HEK293 (cell line): Measurements from ENCODE around the gene STK40.

Experiments
- CTCF ChIA-PET: fragments of 350-600 bp; formaldehyde crosslinking; extraction: SDS; loops from one replicate; lab custom pipeline; 2021; ENCODE audit warnings: antibody characterized with exemption; lab: Yijun Ruan, JAX
- POLR2A ChIA-PET: fragments of 300-600 bp; formaldehyde crosslinking; extraction: SDS; loops from one replicate; lab custom pipeline; 2020; ENCODE audit warnings: antibody characterized with exemption, inconsistent platforms; lab: Yijun Ruan, JAX
- H3K27ac ChIP-seq: fragments of 200-500 bp; sonication (Bioruptor generic); 2 replicates; pipeline ENCODE4 v1.5.1; 2014; ENCODE audit warnings: low read depth, low read length, control low read depth, inconsistent platforms; ENCODE audit errors: extremely low read depth
- H3K36me3 ChIP-seq, 2 experiments: fragments of 200-500 bp in 1 of 2; sonication (Bioruptor generic) in 1 of 2; 1 replicate in 1 of 2; 2 replicates in 1 of 2; pipeline ENCODE4 v1.5.1; 2014 to 2017; ENCODE audit warnings: inconsistent platforms in 2 of 2, low read length in 2 of 2; ENCODE audit not compliant: control insufficient read depth in 2 of 2, insufficient read depth in 1 of 2
- H3K4me1 ChIP-seq: fragments of 200-500 bp; sonication (Bioruptor generic); 2 replicates; pipeline ENCODE4 v1.5.1; 2014; ENCODE audit warnings: mild to moderate bottlenecking, low read length, inconsistent platforms; ENCODE audit not compliant: control insufficient read depth, insufficient read depth
- H3K4me3 ChIP-seq: 2 replicates; pipeline ENCODE4 v1.5.1; 2011; ENCODE audit warnings: low read depth, mild to moderate bottlenecking, control low read depth, low read length, moderate library complexity
- H3K9me3 ChIP-seq: fragments of 200-500 bp; sonication (Bioruptor generic); 2 replicates; pipeline ENCODE4 v1.5.1; 2014; ENCODE audit warnings: low read depth, low read length, inconsistent platforms; ENCODE audit not compliant: control insufficient read depth, insufficient read depth
- BCL6B ChIP-seq: fragments of 450-650 bp; formaldehyde crosslinking; IDR thresholded peaks from 2 replicates; pipeline ENCODE4 v1.5.1; 2017; ENCODE audit warnings: missing biosample characterization, missing genetic modification characterization
- FEZF1 ChIP-seq: fragments of 450-650 bp; formaldehyde crosslinking; IDR thresholded peaks from 2 replicates; pipeline ENCODE4 v1.5.1; 2016; ENCODE audit warnings: missing biosample characterization, missing genetic modification characterization
- KLF1 ChIP-seq: fragments of 450-650 bp; formaldehyde crosslinking; IDR thresholded peaks from 2 replicates; pipeline ENCODE4 v1.5.1; 2016; ENCODE audit warnings: missing biosample characterization, missing genetic modification characterization
- MZF1 ChIP-seq: fragments of 450-650 bp; formaldehyde crosslinking; IDR thresholded peaks from 2 replicates; pipeline ENCODE4 v1.5.1; 2017; ENCODE audit warnings: missing biosample characterization, missing genetic modification characterization, borderline replicate concordance
- OSR2 ChIP-seq: fragments of 450-650 bp; formaldehyde crosslinking; IDR thresholded peaks from 2 replicates; pipeline ENCODE4 v1.5.1; 2016; ENCODE audit warnings: missing biosample characterization, missing genetic modification characterization
- OVOL3 ChIP-seq: fragments of 450-650 bp; formaldehyde crosslinking; IDR thresholded peaks from 2 replicates; pipeline ENCODE4 v1.5.1; 2016; ENCODE audit warnings: missing biosample characterization, missing genetic modification characterization
- PRDM6 ChIP-seq: fragments of 450-650 bp; formaldehyde crosslinking; IDR thresholded peaks from 2 replicates; pipeline ENCODE4 v1.5.1; 2017; ENCODE audit warnings: missing biosample characterization, missing genetic modification characterization
- SCRT2 ChIP-seq: fragments of 450-650 bp; formaldehyde crosslinking; IDR thresholded peaks from 2 replicates; pipeline ENCODE4 v1.5.1; 2016; ENCODE audit warnings: missing biosample characterization, missing genetic modification characterization
- ZBTB26 ChIP-seq: fragments of 450-650 bp; formaldehyde crosslinking; optimal IDR thresholded peaks from 2 replicates; pipeline ENCODE3; 2016; ENCODE audit warnings: missing biosample characterization, mild to moderate bottlenecking, missing genetic modification characterization
- ZBTB7A ChIP-seq: fragments of 450-650 bp; formaldehyde crosslinking; IDR thresholded peaks from 2 replicates; pipeline ENCODE4 v1.5.1; 2016; ENCODE audit warnings: low read depth, missing biosample characterization, missing genetic modification characterization
- ZNF112 ChIP-seq: fragments of 450-650 bp; formaldehyde crosslinking; IDR thresholded peaks from 2 replicates; pipeline ENCODE4 v1.5.0; 2017; ENCODE audit warnings: missing biosample characterization, missing genetic modification characterization
- ZNF121 ChIP-seq: fragments of 450-650 bp; formaldehyde crosslinking; IDR thresholded peaks from 2 replicates; pipeline ENCODE4 v1.5.1; 2016; ENCODE audit warnings: missing biosample characterization, missing genetic modification characterization
- ZNF169 ChIP-seq: fragments of 450-650 bp; formaldehyde crosslinking; IDR thresholded peaks from 2 replicates; pipeline ENCODE4 v1.5.1; 2016; ENCODE audit warnings: missing biosample characterization, missing genetic modification characterization
- ZNF174 ChIP-seq: fragments of 450-650 bp; formaldehyde crosslinking; IDR thresholded peaks from 2 replicates; pipeline ENCODE4 v1.5.0; 2017; ENCODE audit warnings: missing biosample characterization, mild to moderate bottlenecking, missing genetic modification characterization
- ZNF175 ChIP-seq: fragments of 450-650 bp; formaldehyde crosslinking; IDR thresholded peaks from 2 replicates; pipeline ENCODE4 v1.5.1; 2016; ENCODE audit warnings: missing biosample characterization, missing genetic modification characterization
- ZNF184 ChIP-seq: fragments of 450-650 bp; IDR thresholded peaks from 2 replicates; pipeline ENCODE4 v1.5.1; 2018; ENCODE audit warnings: missing biosample characterization, mild to moderate bottlenecking, missing genetic modification characterization
- ZNF221 ChIP-seq: fragments of 450-650 bp; formaldehyde crosslinking; IDR thresholded peaks from 2 replicates; pipeline ENCODE4 v1.5.1; 2017; ENCODE audit warnings: missing biosample characterization, missing genetic modification characterization, borderline replicate concordance
- ZNF223 ChIP-seq: fragments of 450-650 bp; formaldehyde crosslinking; IDR thresholded peaks from 2 replicates; pipeline ENCODE4 v1.5.1; 2016; ENCODE audit warnings: missing biosample characterization, missing genetic modification characterization
- ZNF302 ChIP-seq: fragments of 450-650 bp; formaldehyde crosslinking; IDR thresholded peaks from 2 replicates; pipeline ENCODE4 v1.5.1; 2016; ENCODE audit warnings: missing biosample characterization, missing genetic modification characterization, low read depth
- ZNF350 ChIP-seq: fragments of 450-650 bp; formaldehyde crosslinking; IDR thresholded peaks from 2 replicates; pipeline ENCODE4 v1.5.0; 2017; ENCODE audit warnings: missing biosample characterization, mild to moderate bottlenecking, missing genetic modification characterization
- ZNF362 ChIP-seq: fragments of 450-650 bp; formaldehyde crosslinking; IDR thresholded peaks from 2 replicates; pipeline ENCODE4 v1.5.1; 2016; ENCODE audit warnings: missing biosample characterization, missing genetic modification characterization
- ZNF391 ChIP-seq: fragments of 450-650 bp; formaldehyde crosslinking; IDR thresholded peaks from 2 replicates; pipeline ENCODE4 v1.5.1; 2016; ENCODE audit warnings: low read depth, missing biosample characterization, missing genetic modification characterization, borderline replicate concordance
- ZNF423 ChIP-seq: fragments of 450-650 bp; formaldehyde crosslinking; IDR thresholded peaks from 2 replicates; pipeline ENCODE4 v1.5.1; 2016; ENCODE audit warnings: missing biosample characterization, missing genetic modification characterization
- ZNF514 ChIP-seq: fragments of 450-650 bp; formaldehyde crosslinking; IDR thresholded peaks from 2 replicates; pipeline ENCODE4 v1.5.1; 2016; ENCODE audit warnings: missing biosample characterization, missing genetic modification characterization
- ZNF521 ChIP-seq: fragments of 450-650 bp; formaldehyde crosslinking; IDR thresholded peaks from 2 replicates; pipeline ENCODE4 v1.5.1; 2017; ENCODE audit warnings: missing biosample characterization, mild to moderate bottlenecking, missing genetic modification characterization
- ZNF544 ChIP-seq: fragments of 450-650 bp; formaldehyde crosslinking; IDR thresholded peaks from 2 replicates; pipeline ENCODE4 v1.5.0; 2017; ENCODE audit warnings: missing biosample characterization, missing genetic modification characterization
- ZNF555 ChIP-seq: fragments of 450-650 bp; formaldehyde crosslinking; conservative IDR thresholded peaks from 2 replicates; pipeline ENCODE4 v1.5.1; 2017; ENCODE audit warnings: missing biosample characterization, mild to moderate bottlenecking, missing genetic modification characterization, inconsistent platforms
- ZNF558 ChIP-seq: fragments of 450-650 bp; formaldehyde crosslinking; IDR thresholded peaks from 2 replicates; pipeline ENCODE4 v1.5.1; 2016; ENCODE audit warnings: missing biosample characterization, missing genetic modification characterization
- ZNF560 ChIP-seq: fragments of 450-650 bp; formaldehyde crosslinking; IDR thresholded peaks from 2 replicates; pipeline ENCODE4 v1.5.1; 2017; ENCODE audit warnings: missing biosample characterization, missing genetic modification characterization, borderline replicate concordance
- ZNF571 ChIP-seq: fragments of 450-650 bp; formaldehyde crosslinking; IDR thresholded peaks from 2 replicates; pipeline ENCODE4 v1.5.0; 2017; ENCODE audit warnings: missing biosample characterization, missing genetic modification characterization
- ZNF658 ChIP-seq: fragments of 450-650 bp; formaldehyde crosslinking; IDR thresholded peaks from 2 replicates; pipeline ENCODE4; 2016; ENCODE audit warnings: missing biosample characterization, missing genetic modification characterization
- ZNF777 ChIP-seq: fragments of 450-650 bp; formaldehyde crosslinking; IDR thresholded peaks from 2 replicates; pipeline ENCODE4 v1.5.1; 2017; ENCODE audit warnings: missing biosample characterization, missing genetic modification characterization, borderline replicate concordance
- ZXDB ChIP-seq: fragments of 450-650 bp; formaldehyde crosslinking; IDR thresholded peaks from 2 replicates; pipeline ENCODE4 v1.5.1; 2016; ENCODE audit warnings: missing biosample characterization, missing genetic modification characterization

STK40 gene

GRCh38 chr1:36329817-36330216 lies 55.9 kb downstream of the STK40 start:
- ChIA-PET POLR2A (no interaction called here), CTCF (no interaction called here)
- TF ChIP-seq ZNF175 = no peak
- TF ChIP-seq ZNF169 (tag by site-specific recombination) = no peak
- no peak for TF ChIP-seq OVOL3
- no peak for TF ChIP-seq SCRT2 (tag by site-specific recombination)
- TF ChIP-seq OSR2 (tag by site-specific recombination) = no peak
- TF ChIP-seq ZNF223 (tag by site-specific recombination) = no peak
- no peak for TF ChIP-seq ZNF555 (tag by site-specific recombination)
- no peak for TF ChIP-seq ZNF521
- TF ChIP-seq ZBTB26 (tag by site-specific recombination) = no peak
- no peak for TF ChIP-seq ZNF658 (tag by site-specific recombination)
- no peak for TF ChIP-seq ZXDB (tag by site-specific recombination)
- no peak for TF ChIP-seq ZNF391 (tag by site-specific recombination)
- no peak for TF ChIP-seq ZNF302 (tag by site-specific recombination)
- TF ChIP-seq ZNF560 (tag by site-specific recombination) = no peak
- TF ChIP-seq ZBTB7A = no peak
- Histone ChIP-seq H3K4me1 (no peaks in the 10 kb centered on the region), H3K4me3 (no peak overlapping the region), H3K9me3 (no peaks in the 10 kb centered on the region), H3K27ac (no peak overlapping the region), H3K36me3 (no peaks in the 10 kb centered on the region)

- H3K9me3 ChIP-seq = no peaks in the 10 kb centered on the region
- POLR2A ChIA-PET = no interaction called here
- H3K36me3 ChIP-seq = no peaks in the 10 kb centered on the region
- H3K4me1 ChIP-seq = no peaks in the 10 kb centered on the region
- TF ChIP-seq ZNF571 (tag by site-specific recombination) (no peak), BCL6B (peak; percentile 33; the same call in 1 of the 2 replicates), ZNF350 (tag by site-specific recombination) (0 out of 2 replicates have a peak, but pooled peaks have one; percentile 50), ZNF423 (tag by site-specific recombination) (no peak), KLF1 (peak; percentile 56), ZNF184 (tag by site-specific recombination) (peak; percentile 73; the same call in 1 of the 2 replicates), ZNF514 (tag by site-specific recombination) (no peak), ZNF221 (tag by site-specific recombination) (no peak), ZNF362 (tag by site-specific recombination) (no peak), ZNF174 (no peak), PRDM6 (tag by site-specific recombination) (no peak), MZF1 (tag by site-specific recombination) (no peak), ZBTB7A (no peak), ZNF121 (tag by site-specific recombination) (no peak), ZNF777 (tag by site-specific recombination) (no peak), ZNF558 (no peak), ZNF112 (tag by site-specific recombination) (0 out of 2 replicates have a peak, but pooled peaks have one; percentile 69), FEZF1 (tag by site-specific recombination) (no peak), ZNF544 (tag by site-specific recombination) (peak; percentile 91)
- H3K4me3 ChIP-seq = no peak overlapping the region
- H3K27ac ChIP-seq = no peak overlapping the region
- CTCF ChIA-PET = no interaction called here
Measured at GRCh38 chr1:36328713-36329112, 57.0 kb downstream of the STK40 start.
